Hematopoietic multipotent progenitor cell treated with erythropoietin and hydrocortisone succinate and interleukin-3 and kit ligand, for 6 days (in vitro differentiated cells): ENCODE measurements around the gene CNTNAP2.

ENCODE experiments used
- DNase-seq: peaks from one replicate; pipeline ENCODE4 v3.0.0-alpha.2; 2015

Gene CNTNAP2

DNA sequence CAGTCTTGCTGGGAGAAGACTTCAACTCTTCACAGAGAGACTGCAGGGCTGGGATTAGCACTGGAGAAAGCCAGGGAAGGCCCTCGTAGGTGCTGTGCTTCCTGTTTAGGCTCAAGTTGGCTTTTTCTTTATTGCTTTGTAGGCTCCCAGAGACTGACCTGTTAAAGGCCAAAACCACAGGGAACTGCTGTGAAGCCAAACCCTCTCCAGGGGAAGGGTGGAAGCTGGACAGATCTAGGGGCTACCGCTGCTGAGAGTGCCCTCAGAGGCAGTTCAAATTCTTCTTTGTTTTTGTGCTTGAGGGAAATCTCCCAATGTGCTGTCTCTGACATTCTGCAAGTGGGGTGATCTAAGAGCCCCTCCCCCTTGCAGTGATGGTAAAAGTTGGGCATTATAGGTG, 198.4 kb downstream of the CNTNAP2 start:
- no peak for DNase-seq

DNA sequence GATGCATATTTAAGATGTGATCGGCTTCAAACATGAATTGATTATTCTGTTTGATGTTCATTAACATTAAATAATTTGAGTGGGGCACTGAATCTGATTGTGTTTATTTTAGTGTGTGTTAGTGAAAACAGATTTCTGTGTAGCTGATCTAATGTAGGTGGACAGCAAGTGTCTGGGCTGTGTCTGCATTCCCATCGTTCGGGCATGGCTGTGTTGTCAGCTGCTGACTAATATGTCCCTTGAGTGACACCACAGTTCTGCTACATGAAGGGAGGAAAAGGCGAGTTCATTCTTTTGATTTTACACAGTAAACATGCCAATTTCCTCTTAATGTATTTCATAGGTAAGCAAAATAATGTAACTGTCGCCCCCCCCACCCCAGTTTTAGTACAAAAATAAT, 203.0 kb downstream of the CNTNAP2 start:
- no peak for DNase-seq

DNA sequence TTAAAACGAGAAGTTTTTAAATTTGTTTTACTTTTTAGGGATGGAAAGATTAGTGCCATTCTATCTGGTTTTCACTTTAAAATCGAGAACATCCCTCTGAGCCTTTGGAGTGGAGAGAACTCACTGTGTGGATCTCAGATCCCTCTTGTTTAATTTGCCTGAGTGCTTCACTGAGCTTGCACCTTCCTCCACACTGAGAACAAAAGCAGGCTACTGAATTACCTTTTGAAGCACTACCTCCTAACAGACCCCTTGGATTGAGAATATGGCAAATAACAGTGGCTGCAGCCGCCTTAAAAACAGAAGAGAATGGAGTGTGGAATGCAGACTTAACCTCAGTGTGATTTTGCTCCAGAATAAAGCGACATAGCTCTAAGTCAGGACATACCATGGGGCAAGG, 204.7 kb downstream of the CNTNAP2 start:
- DNase-seq, result no peak

DNA sequence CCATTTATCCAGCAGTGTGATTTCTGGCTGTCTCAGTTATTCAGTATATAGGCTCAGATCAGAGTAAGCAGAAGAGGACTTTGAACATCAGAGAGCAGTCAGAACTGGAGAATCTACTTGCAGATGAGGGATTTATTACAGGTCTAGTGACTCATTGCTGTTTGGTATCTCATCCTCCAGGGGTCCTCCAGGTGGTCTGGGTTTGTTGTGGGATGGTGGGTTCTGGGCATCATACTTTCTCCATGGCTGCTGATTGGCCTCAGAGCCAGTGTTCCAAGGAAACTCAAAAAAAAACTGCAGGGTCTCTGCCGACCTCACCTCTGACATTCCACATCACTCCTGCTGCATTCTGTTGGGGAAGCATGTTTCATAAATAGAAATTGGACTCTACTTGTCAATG, 214.8 kb downstream of the CNTNAP2 start:
- no peak for DNase-seq

DNA sequence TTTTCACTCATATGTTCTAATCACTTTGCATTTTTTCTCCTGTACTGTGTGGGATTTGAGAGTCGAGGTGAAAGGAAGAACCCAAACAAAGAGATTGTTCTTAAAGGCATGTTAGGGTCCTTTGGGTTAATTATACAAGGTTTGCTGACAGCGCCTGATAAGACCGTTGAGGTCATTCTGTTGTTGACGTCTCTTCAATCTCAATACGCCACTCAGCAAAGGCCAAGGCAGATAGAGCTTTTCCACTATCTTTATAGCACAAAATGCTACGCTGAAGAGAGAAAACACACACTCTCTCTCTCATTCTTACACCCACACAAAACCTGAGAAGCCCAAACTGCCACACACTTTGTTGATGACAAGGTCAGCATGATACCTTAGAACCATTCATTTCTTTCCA, 228.7 kb downstream of the CNTNAP2 start:
- peak; percentile 43 for DNase-seq

DNA sequence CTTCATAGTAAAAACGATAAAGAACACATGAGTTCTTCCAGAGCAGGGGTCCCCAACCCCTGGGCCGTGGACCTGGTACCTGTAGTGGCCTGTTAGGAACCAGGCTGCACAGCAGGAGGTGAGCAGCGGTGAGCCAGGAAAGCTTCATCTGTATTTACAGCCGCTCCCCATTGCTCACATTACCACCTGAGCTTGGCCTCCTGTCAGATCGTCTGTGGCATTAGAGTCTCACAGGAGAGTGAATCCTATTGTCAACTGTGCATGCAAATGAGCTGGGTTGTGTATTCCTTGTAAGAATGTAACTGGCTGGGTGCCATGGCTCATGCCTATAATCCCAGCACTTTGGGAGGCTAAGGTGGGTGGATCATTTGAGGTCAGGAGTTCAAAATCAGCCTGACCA, 229.5 kb downstream of the CNTNAP2 start:
- DNase-seq, result no peak

DNA sequence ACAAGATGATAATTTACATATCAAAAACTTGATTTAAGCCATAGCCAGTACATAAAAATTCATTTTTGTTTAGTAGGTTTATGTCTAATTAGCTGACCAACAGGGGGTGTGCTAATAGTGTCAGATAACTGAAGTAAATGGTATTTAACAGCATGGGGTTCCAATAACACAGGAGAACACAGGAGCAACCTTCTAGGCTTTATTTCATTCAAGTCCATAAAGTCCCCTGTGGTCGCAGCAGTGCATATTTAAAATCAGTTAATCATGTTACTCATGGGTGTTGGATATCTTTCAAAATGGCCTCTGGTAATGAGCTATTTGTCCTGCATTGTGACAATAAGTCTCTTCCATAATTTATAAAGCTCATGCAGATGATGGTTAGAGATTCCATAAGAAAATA, 238.6 kb downstream of the CNTNAP2 start:
- no peak for DNase-seq

DNA sequence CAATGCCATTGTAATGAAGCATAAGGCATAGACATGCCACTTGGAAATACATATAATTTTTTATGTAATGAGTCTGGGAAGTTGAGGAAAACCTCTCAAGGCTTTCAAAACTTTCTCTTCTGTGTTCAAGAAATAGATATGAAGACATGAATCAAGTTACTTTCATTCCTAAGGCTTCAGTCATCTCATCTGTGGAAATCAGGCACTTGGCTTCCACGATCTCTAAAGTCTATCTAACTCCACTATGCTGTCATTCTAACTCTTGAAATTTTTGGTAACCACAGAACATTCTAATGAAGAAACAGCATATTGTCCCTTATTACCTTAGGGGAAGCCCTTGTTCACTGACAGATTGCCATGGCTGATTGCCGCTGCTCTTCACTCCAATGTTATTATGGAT, 242.6 kb downstream of the CNTNAP2 start:
- no peak for DNase-seq

DNA sequence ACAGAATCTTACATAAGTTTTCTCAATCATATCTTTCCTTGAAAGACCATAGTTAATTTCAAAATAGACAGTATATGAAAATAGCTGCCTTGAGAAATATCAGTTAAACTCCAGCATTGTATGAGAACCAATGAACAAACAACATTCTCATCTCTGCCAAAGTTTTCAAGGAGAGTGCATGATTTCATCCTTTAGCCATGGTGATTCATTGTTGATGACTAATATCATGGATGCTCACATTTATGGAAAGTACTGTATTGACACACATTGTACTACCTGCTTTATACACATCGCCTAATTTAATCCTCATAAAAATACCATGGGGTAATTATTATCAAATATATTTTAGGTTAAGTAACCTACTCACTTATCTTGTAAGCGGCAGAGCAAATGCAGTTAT, 250.3 kb downstream of the CNTNAP2 start:
- DNase-seq, result no peak

DNA sequence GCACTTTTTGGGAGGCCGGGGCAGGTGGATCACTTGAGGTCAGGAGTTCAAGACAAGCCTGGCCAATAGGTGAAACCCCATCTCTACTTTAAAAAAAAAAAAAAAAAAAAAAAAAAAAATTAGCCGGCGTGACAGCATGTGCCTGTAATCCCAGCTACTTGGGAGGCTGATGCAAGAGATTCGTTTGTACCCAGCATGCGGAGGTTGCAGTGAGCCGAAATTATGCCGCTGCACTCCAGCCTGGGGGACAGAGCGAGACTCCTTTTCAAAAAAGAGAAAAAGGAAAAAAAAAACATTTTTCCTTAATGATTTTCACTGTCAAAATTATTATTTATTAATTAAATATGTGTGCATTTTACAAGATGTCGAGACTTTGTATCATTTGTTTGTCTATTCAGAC, 253.6 kb downstream of the CNTNAP2 start:
- DNase-seq, result no peak

DNA sequence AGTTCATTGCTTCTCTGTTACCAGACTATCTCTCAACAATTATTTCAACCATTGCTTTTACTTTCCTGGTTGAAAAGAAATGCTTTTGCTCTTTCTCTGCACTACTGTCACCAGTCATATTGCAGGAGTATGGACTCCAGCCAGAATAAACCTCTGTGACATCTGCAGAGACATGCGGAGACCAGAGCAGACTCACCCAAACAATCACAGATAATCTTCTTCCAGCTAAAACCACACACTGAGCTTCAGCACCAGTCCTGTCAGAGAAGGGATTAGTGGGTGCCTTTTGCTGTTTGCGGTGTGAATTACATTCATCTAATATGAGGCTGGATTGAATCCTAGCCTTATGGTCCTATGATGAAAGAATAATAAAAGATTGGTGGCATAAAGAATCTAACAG, 258.6 kb downstream of the CNTNAP2 start:
- no peak for DNase-seq

DNA sequence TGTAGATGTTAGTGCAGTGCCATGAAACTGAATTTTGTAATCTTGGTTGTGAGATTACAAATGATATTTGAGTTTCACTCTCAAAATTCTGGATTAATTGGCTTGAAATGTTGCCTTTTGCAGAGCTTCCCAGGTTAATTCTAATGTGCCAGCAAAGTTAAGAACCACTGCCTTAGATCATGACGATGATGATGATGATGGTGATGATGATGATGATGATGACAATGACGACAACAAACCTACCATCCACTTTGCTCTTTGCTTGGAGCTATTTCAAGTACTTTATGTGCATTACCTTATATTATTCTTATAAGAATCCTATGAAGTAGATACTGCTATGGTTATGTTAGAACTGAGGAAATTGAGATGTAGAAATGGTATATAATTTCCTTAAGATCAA, 261.6 kb downstream of the CNTNAP2 start:
- no peak for DNase-seq

DNA sequence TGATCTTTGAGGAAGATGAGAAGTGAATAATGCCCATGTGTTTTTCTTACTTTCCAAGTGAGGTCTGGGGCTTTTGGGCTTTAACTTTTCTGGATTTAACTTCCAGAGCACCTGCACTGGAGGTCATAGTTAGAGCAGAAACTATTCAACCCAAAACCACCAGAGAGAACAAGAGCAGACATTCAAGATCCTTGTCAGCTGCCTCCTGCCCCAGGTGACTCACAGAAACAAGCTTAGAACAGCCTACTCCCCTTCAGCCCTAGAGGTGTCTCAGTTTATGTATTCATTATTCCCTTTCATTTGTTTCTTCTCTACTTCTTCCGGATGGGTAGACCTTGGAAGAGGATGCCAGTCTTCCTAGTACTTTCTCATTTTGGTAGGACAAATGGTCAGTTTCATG, 270.5 kb downstream of the CNTNAP2 start:
- no peak for DNase-seq

DNA sequence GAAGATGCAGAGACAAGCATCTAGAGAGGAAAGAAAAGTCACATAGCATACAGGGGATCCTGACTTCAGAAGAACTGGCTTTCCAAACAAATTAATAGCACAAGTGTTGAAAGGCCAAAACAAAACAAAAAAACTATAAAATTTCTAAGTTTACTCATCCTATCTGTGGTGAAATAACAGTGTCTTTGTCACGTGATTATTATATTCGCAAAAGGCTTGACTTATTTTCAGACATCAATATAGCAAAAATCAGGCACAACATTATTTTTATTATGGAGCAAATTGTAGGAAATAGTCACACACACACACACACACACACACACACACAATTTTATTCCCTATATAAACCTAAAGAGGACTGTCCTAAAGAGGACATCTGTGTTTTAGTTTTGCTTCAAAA, 272.3 kb downstream of the CNTNAP2 start:
- no peak for DNase-seq

DNA sequence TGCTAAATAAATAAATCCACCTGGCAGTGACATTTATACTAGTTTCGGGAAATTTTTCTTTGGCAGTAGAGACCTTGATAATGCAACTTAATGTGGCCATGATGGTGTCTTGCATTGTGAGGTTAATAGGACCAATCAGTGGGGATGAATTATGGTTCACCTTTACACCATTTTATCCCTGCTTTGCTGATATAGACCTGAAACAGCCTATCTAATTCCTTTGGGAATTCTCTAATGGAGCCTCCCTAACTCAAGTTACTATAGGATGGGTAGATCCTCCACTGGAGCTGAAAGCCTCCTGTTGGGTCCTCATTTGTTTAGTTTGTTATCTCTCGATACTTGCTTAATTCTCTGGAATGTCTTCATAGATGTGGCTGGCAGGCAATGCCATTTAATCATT, 276.7 kb downstream of the CNTNAP2 start:
- no peak for DNase-seq

DNA sequence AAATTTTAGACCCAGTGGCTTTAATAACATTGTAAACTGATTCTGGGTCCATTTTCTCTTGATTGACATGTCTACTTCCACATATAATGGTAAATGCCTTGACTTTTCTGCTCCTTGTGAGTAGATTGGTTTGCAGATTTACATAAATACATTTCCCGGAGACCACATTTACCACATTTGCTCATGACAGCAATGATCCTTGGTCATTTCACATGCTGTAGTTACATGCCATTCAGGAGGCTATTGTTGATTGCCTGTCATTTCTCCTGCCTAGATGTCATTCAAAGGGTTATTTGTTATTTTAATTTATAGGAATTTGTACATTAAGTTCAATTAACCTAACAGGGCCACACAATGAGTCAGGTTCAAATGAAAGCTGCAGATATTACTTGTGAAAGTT, 280.5 kb downstream of the CNTNAP2 start:
- DNase-seq, result peak; percentile 2

DNA sequence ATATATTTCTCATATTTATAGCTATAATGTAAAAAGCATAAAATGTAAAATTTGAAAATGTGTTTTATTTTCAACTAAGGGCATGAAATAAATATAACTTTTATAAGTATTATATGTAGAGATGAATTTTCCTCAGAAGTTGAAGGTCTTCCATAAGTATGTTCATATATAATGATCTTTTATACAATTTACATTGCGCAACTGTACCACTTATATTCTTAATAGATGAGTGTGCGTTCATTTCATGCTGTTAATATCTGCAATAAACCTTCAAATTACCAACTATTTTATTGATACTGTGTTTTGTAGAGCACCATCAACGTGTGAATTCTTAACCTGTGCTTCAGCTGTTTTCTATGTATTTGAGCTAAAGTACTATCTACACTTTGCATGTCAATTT, 285.3 kb downstream of the CNTNAP2 start:
- no peak for DNase-seq

DNA sequence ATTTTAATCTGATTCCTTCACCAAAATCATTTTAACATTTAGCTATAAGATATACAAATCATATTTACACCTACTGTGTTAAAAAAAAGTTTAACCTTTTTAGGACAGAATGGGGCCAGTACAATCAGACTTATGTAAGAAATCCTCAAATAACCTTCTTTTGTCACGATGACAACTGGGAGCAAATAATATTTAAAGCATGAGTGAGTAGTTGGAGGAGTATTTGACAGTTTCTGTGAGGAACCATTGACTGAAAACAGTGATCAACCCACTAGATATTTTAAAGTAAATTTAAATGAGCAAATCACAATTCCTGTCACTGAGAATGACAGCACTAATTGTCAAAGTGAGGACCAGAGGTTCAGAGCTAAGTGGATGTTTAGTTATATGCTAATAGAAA, 289.1 kb downstream of the CNTNAP2 start:
- DNase-seq, result no peak

DNA sequence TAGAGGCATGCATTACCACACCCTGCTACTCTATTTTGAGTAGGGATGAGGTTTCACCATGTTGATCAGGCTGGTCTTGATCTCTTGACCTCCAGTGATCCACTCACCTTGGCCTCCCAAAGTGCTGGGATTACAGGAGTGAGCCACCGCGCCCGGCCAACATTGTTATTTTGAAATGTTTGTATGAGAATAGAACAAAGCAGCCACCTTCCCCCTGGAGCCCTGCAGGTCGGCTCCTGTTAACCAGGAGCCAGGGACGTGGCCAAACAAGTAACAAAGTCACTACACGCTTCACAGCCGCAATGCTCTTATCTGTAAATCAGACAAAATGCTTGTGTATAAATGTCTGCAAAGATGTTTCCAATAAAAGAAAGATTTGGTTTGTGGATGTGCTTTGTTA, 295.4 kb downstream of the CNTNAP2 start:
- no peak for DNase-seq

DNA sequence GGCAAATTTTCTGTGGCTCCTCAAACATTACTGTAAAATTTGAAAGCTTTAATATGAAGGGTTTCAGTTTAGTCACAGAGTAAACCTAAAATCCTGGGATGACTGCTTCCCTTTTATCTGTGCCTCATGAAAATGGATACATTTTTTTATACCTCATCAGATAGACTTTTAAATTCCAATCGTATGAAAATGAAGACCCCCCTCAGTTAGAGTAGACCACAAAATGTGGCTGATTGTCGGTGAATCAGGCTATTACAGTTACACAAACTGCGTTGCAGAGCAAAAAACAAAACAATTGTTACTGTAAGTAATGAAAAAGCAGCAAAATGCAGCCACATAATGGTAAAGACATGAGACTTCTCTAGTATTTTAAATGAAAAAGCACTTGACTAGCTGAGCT, 296.2 kb downstream of the CNTNAP2 start:
- DNase-seq, result no peak

DNA sequence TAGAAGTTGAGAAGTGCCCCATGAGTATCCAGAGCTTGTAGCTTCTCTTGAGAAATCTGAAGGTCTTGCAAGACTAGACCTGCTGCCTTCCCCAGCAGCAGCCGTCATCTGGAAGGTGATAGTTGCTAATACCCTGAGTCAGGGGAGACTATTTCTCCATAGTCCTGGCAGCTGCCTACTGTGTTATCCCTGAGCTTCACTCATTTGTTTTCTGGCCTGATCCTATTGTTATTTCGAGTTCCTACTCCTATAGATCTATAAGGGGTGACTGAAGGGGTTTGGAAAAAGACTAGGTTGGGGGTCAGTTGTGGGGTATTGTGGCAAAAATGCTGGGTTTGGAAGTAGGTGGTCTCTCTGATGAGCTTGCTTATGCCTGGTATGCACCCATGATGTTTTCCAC, 297.8 kb downstream of the CNTNAP2 start:
- no peak for DNase-seq

DNA sequence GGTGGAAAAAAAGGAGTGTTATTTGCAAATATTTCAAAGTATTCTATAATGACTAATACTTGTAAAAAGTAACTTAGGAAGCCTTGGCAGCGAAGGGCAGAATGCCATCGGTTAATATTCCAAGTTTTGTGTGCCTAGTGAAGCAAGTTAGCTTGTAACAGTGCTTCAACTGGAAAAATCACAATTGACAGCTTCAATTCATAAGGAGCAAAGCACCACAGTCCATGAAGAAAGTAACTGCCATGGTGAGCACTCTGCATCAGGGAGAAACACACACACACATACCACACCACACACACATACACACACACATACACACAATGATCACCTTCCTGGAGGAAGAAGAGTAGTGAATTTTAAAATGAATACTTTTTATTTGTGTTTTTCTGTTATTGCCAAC, 298.3 kb downstream of the CNTNAP2 start:
- DNase-seq, result no peak

DNA sequence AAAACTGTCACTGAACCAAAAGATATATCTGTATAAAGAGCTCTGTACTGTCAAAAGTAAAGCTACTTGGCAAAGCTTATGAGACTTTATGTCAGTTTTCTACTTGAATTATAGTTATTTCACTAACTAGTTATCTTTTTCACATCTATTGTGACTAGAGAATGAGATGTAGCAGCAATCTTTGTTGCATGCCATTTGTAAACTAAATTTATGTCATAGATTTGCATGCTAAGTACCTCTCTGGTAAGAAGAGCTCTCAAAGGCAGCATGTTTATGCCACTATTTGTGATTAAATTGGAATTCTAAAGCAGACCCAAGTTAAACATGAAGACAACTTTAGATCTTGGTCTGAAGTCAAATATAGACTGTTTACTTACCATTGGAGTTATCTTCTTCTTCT, 300.6 kb downstream of the CNTNAP2 start:
- no peak for DNase-seq

DNA sequence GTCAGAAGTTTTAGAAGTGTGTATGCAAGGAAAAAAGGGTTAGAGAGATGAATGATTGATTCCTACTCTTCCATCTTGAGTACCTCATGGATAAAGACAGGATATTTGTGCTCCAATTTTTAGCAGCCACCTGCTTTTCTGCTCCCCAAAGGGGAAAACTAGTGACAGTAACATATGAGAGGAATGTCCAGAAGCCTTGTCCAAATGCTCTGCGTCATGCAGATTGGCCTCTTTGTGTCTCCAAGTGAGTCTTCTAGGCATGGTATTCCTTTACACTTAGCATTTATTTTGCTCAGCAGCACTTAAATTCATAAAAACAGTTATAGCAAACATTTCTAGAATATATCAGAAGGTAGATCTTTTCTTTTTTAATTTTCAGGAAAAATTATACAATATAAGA, 306.8 kb downstream of the CNTNAP2 start:
- no peak for DNase-seq

DNA sequence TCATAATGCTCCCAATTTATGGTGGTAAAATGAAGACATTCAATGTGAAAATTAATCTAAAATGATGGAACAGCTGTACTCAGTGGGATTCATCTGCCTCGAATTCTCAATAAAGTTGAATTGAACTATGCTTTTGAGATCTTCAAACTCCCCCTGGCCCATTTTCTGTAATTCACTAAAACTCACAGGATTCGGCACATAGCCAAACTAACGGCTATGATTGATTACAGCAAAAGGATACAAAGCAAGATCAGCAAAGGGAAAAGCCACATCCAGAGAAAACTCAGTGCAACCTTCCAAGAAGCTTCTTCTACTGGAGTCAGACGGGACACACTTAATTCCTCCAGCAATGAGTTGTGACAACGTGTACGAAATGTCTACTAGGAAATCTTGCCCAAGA, 307.5 kb downstream of the CNTNAP2 start:
- no peak for DNase-seq

DNA sequence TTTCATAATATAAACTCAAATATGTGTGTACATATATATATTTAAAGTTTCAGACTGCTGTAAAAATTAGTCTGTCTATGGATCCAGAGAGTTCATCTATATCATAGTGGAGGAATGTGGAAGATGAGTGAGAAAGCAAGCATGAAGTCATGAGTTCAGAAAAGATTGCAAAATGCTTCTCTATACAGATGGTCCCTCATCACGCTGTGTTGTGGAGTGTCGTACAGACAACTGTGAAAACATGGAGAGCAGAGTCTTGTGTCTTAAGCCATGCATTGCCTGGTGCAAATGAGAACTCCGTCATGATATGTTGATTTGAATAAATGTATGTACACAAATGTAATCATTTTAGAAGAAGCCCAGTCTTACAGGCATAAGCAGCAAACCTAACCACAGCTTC, 316.9 kb downstream of the CNTNAP2 start:
- DNase-seq, result no peak
